ENCODE data around the gene PRPF40A.

PRPF40A gene

GRCh38 chr2:152650768-152651371, 66.4 kb downstream of the PRPF40A start:
- no peak for TF ChIP-seq CTCF (IDR thresholded peaks at IDR 0.05; ENCODE audit: extremely low read depth, missing control alignments)
- DNase-seq (ENCODE audit: low spot score): no peak

- no peak for DNase-seq (ENCODE audit: low spot score)
- no peak for TF ChIP-seq CTCF (IDR thresholded peaks at IDR 0.05; ENCODE audit: extremely low read depth, missing control alignments)
Observed at GRCh38 chr2:152649997-152650396, 67.3 kb downstream of the PRPF40A start.

GRCh38 chr2:152648336-152648735, 68.9 kb downstream of the PRPF40A start:
- no peak for DNase-seq (ENCODE audit: low spot score)
- TF ChIP-seq CTCF (IDR thresholded peaks at IDR 0.05; ENCODE audit: extremely low read depth, missing control alignments): no peak

GRCh38 chr2:152647552-152647951, 69.7 kb downstream of the PRPF40A start:
- no peak for DNase-seq (ENCODE audit: low spot score)
- TF ChIP-seq CTCF (IDR thresholded peaks at IDR 0.05; ENCODE audit: extremely low read depth, missing control alignments): no peak

GRCh38 chr2:152646775-152647174, 70.5 kb downstream of the PRPF40A start:
- TF ChIP-seq CTCF (IDR thresholded peaks at IDR 0.05; ENCODE audit: extremely low read depth, missing control alignments): no peak

GRCh38 chr2:152646264-152646663, 71.0 kb downstream of the PRPF40A start:
- no peak for TF ChIP-seq CTCF (IDR thresholded peaks at IDR 0.05; ENCODE audit: extremely low read depth, missing control alignments)
- no peak for DNase-seq (ENCODE audit: low spot score)

More at GRCh38 chr2:152646775-152647174, 70.5 kb downstream of the PRPF40A start:
- no peak for DNase-seq (ENCODE audit: low spot score)

- DNase-seq (ENCODE audit: low spot score): no peak
- TF ChIP-seq CTCF (IDR thresholded peaks at IDR 0.05; ENCODE audit: extremely low read depth, missing control alignments): no peak
Observed at GRCh38 chr2:152644189-152644873, 72.9 kb downstream of the PRPF40A start.
